NT2/D1 (cell line): ENCODE results near the gene TLDC2.

Source experiments
- DNase-seq: peaks from one replicate; pipeline ENCODE4 v3.0.0-alpha.2; 2011; ENCODE audit warnings: low read depth, low spot score
- H3K27me3 ChIP-seq: 2 replicates; pipeline ENCODE4 v1.6.0; 2011; ENCODE audit warnings: mild to moderate bottlenecking; ENCODE audit not compliant: insufficient read length, insufficient read depth
- H3K36me3 ChIP-seq: 2 replicates; pipeline ENCODE4 v1.6.1; 2011; ENCODE audit warnings: mild to moderate bottlenecking, low read length, mixed read lengths; ENCODE audit not compliant: insufficient read depth, insufficient read length
- H3K4me1 ChIP-seq: 2 replicates; pipeline ENCODE4 v1.5.1; 2011; ENCODE audit not compliant: insufficient read depth, insufficient read length
- H3K4me3 ChIP-seq: 2 replicates; pipeline ENCODE4 v1.5.1; 2011; ENCODE audit warnings: low read depth; ENCODE audit not compliant: insufficient read length
- H3K9ac ChIP-seq: 2 replicates; pipeline ENCODE4 v1.6.0; 2011; ENCODE audit warnings: low read depth; ENCODE audit not compliant: insufficient read length
- H3K9me3 ChIP-seq: 2 replicates; pipeline ENCODE4 v1.5.1; 2011; ENCODE audit warnings: mild to moderate bottlenecking, low read length; ENCODE audit not compliant: insufficient read depth
- SUZ12 ChIP-seq: IDR thresholded peaks from 2 replicates; pipeline ENCODE4 v1.6.1; 2011; ENCODE audit not compliant: insufficient read length, insufficient read depth; ENCODE audit errors: extremely low read depth
- YY1 ChIP-seq: IDR thresholded peaks from 2 replicates; pipeline ENCODE4 v1.6.1; 2011; ENCODE audit not compliant: insufficient read length, insufficient read depth
- ZNF274 ChIP-seq: IDR thresholded peaks from 2 replicates; pipeline ENCODE4 v1.6.1; 2011; ENCODE audit warnings: mild to moderate bottlenecking, low read depth, low read length

Gene TLDC2

GRCh38 chr20:36852187-36852586, 23.8 kb upstream of the TLDC2 start:
- Histone ChIP-seq H3K4me1 (peaks cover 28% of the 10 kb centered on the region), H3K27me3 (no peaks in the 10 kb centered on the region), H3K36me3 (peaks cover 28% of the 10 kb centered on the region), H3K9me3 (peaks cover 12% of the 10 kb centered on the region), H3K9ac (peak overlapping the region; percentile 13), H3K4me3 (no peak overlapping the region)
- TF ChIP-seq SUZ12, result no peak
- no peak for TF ChIP-seq YY1
- no peak for TF ChIP-seq ZNF274
- DNase-seq, result no peak

- Histone ChIP-seq H3K27me3 (no peaks in the 10 kb centered on the region), H3K4me3 (no peak overlapping the region), H3K9ac (peak overlapping the region; percentile 24), H3K9me3 (peaks cover 12% of the 10 kb centered on the region), H3K4me1 (peaks cover 28% of the 10 kb centered on the region), H3K36me3 (peaks cover 44% of the 10 kb centered on the region)
- TF ChIP-seq ZNF274 (no peak), SUZ12 (no peak), YY1 (no peak)
- DNase-seq, result no peak
These were observed 21.3 kb upstream of the TLDC2 start for GRCh38 chr20:36854348-36855240.

- Histone ChIP-seq H3K27me3 (no peaks in the 10 kb centered on the region), H3K4me3 (no peak overlapping the region), H3K36me3 (peaks cover 46% of the 10 kb centered on the region), H3K9ac (peak overlapping the region; percentile 29), H3K4me1 (peaks cover 29% of the 10 kb centered on the region), H3K9me3 (peaks cover 12% of the 10 kb centered on the region)
- DNase-seq, result no peak
- TF ChIP-seq ZNF274, result no peak
- no peak for TF ChIP-seq YY1
- no peak for TF ChIP-seq SUZ12
These were observed 20.7 kb upstream of the TLDC2 start for GRCh38 chr20:36855241-36855657.

GRCh38 chr20:36856195-36856594, 19.7 kb upstream of the TLDC2 start:
- TF ChIP-seq SUZ12 (no peak), YY1 (no peak), ZNF274 (no peak)
- Histone ChIP-seq H3K9ac (no peak overlapping the region), H3K27me3 (no peaks in the 10 kb centered on the region), H3K4me1 (peaks cover 35% of the 10 kb centered on the region), H3K36me3 (peaks cover 55% of the 10 kb centered on the region), H3K9me3 (peaks cover 5% of the 10 kb centered on the region), H3K4me3 (no peak overlapping the region)
- DNase-seq, result no peak

GRCh38 chr20:36856691-36857635, 19.0 kb upstream of the TLDC2 start:
- H3K27me3 ChIP-seq, result no peaks in the 10 kb centered on the region
- H3K9ac ChIP-seq, result peak overlapping the region; percentile 24
- TF ChIP-seq YY1, result no peak
- no peak for TF ChIP-seq ZNF274
- no peak overlapping the region for H3K4me3 ChIP-seq
- DNase-seq, result no peak
- peaks cover 43% of the 10 kb centered on the region for H3K4me1 ChIP-seq
- H3K9me3 ChIP-seq, result no peaks in the 10 kb centered on the region
- peaks cover 55% of the 10 kb centered on the region for H3K36me3 ChIP-seq

- Histone ChIP-seq H3K36me3 (peaks cover 45% of the 10 kb centered on the region), H3K4me3 (no peak overlapping the region), H3K9me3 (no peaks in the 10 kb centered on the region), H3K9ac (no peak overlapping the region), H3K27me3 (no peaks in the 10 kb centered on the region), H3K4me1 (peaks cover 37% of the 10 kb centered on the region)
- TF ChIP-seq SUZ12, result no peak
- no peak for TF ChIP-seq ZNF274
- no peak for TF ChIP-seq YY1
- DNase-seq, result no peak
These were observed 16.7 kb upstream of the TLDC2 start for GRCh38 chr20:36859282-36859555.

DNA sequence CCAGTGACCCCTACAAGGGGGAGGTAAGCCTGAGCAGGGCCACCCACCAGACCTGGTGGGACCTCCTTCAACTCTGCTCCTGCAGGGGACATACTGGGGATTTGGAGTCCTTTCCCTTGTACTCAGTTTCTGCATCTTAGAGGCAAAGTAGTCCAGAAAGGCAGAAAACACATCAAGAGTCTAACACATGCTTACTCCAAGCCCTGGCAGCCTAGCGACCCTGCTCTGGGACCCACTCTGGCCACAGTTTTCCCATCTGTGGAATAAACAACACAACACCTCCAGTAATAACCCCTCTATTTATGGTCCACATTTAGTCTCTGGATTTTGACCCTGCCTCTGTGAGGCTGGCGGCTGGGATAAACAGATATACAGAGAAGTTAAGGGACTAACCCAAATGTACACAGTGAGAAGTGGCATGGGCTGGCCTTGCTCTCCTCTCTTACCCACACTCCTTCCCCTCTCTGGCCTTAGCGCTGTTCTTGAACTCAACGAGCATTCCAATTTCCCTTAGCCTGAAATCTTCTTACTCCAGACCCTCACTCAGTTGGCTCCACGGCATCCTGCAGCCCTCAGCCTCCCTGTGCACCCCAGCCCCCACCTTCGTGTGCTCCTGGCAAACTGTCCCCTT, 16.1 kb upstream of the TLDC2 start:
- TF ChIP-seq SUZ12, result no peak
- TF ChIP-seq ZNF274, result no peak
- TF ChIP-seq YY1, result no peak
- Histone ChIP-seq H3K36me3 (peaks cover 45% of the 10 kb centered on the region), H3K27me3 (no peaks in the 10 kb centered on the region), H3K4me1 (peaks cover 34% of the 10 kb centered on the region), H3K4me3 (no peak overlapping the region), H3K9me3 (no peaks in the 10 kb centered on the region), H3K9ac (no peak overlapping the region)
- DNase-seq, result no peak
